OCI-LY3 (cell line): ENCODE data around the gene NHS.

Experiments
- EZH2phosphoT487 ChIP-seq: fragments of 200-600 bp; shearing (Covaris generic); IDR thresholded peaks from 2 replicates; pipeline ENCODE4 v1.6.1; 2018; ENCODE audit warnings: antibody characterized with exemption, mixed run types, low read depth
- TF ChIP-seq, protein P1 (sequence below): fragments of 200-600, 300-600 bp; sonication (generic); IDR thresholded peaks from 2 replicates; pipeline ENCODE4 v1.5.1; 2014; ENCODE audit warnings: antibody characterized with exemption, low read length, low read depth

DNA sequence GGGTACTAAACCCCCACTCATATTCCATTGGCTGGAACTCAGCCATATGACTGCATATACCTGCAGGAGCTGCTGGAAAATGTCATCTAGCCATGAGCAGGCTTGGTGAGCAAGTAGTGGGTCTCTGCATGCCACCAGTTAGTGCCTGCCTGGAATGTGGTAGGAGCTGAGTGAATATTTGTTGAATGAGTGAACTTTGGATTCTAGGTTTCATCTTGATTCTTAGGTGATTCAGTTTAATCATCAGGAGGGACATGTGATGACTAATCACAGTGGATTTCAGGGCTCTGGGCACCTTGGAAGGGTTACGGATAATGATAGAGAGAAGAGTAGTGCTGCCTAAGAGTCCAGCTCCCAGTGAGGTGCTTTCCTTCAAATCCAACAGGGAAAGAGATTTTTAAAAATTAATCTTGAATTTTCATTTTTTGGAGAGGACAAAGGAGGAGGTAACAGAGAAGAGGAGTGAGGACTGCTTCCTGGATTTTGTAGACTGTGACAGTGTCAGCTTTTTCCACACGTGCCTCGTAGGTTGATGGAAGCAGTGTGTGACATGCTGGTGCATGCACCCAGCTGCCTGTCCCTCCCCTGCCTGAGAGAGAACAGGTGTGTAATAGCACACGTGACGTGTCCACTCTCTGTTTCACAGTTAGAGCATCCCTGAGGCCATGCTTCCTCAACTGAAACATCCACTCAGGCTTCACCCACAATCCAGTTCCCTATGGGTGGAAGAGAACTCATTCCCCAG is 30.4 kb downstream of the NHS start:
- TF ChIP-seq, protein P1, sequence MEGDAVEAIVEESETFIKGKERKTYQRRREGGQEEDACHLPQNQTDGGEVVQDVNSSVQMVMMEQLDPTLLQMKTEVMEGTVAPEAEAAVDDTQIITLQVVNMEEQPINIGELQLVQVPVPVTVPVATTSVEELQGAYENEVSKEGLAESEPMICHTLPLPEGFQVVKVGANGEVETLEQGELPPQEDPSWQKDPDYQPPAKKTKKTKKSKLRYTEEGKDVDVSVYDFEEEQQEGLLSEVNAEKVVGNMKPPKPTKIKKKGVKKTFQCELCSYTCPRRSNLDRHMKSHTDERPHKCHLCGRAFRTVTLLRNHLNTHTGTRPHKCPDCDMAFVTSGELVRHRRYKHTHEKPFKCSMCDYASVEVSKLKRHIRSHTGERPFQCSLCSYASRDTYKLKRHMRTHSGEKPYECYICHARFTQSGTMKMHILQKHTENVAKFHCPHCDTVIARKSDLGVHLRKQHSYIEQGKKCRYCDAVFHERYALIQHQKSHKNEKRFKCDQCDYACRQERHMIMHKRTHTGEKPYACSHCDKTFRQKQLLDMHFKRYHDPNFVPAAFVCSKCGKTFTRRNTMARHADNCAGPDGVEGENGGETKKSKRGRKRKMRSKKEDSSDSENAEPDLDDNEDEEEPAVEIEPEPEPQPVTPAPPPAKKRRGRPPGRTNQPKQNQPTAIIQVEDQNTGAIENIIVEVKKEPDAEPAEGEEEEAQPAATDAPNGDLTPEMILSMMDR, result no peak
- TF ChIP-seq EZH2phosphoT487, result no peak
